ENCODE results near the gene GEMIN7.

GEMIN7 gene

GRCh38 chr19:45076029-45076850 lies 2.8 kb upstream of the GEMIN7 start, which contains the start of gene ZNF296:
TSS of gene ZNF296 (minus strand) at chr19:45076478. CDS start at chr19:45076373, 105 bp downstream.
- peak within 1 kb of the TSS; percentile 52 to 57 for H3K4me3 ChIP-seq
- peak; percentile 73 to 86 for DNase-seq
- H3K9me3 ChIP-seq: no peaks in the 10 kb centered on the region
- TF ChIP-seq CTCF (IDR thresholded peaks at IDR 0.05): no peak
- H3K27me3 ChIP-seq: no peaks in the 10 kb centered on the region
- H3K4me1 ChIP-seq: peaks cover 0 to 63% (median 29%) of the 10 kb centered on the region in 4 donors
- peak within 1 kb of the TSS; percentile 27 to 66 for H3K27ac ChIP-seq
- intact Hi-C loops (cut with DNase I; ENCODE audit: low total_unique reads): no loop called here
- H3K36me3 ChIP-seq: peaks cover 0 to 12% (median under 1%) of the 10 kb centered on the region in 3 donors

DNA sequence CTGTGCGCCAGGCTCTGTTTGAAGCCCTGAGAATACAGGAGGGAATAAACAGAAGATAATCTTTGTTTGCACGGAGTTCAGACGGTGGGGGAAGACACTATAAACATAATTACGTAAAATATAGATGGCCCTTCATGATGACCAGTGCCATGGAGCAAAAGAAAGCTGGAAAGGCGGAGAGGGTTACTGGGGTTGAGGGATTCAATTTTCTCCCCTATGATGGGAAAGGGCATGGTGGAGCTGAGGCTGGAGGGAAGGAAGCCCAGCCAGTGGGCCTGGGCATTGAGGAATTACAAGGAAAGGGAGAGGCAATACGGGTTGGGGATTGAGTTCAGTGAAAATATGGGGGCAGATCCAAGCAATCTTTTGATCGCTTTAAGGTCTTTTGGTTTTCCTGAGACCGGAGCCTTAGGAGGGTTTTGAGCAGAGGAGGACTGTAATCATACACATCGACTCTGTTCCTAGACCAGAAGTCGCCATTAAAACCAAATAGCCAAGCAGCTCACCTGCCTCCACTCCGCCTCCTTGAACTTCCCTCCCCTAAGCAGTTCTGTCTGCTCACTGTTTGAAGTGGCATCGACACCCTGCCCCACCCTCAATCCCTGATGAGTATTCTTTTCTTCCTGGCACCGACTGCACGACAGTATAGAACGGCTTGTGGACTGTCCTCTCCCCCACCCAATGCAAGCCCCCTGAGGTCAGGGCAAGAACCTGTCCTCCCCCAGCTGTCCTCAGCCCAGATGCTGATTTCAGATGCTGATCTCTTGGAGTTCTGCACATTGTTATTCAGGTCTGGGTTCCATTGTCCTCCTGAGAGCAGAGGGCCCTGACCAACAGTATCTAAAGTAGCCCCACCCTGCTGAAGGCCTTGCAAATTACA lies 2.0 kb upstream of the GEMIN7 start:
- intact Hi-C loops (cut with DNase I; ENCODE audit: low total_unique reads): no loop called here
- peaks cover 0 to 11% (median 4%) of the 10 kb centered on the region in 3 donors for H3K36me3 ChIP-seq
- DNase-seq: no peak
- H3K4me1 ChIP-seq: peaks cover 0 to 56% (median 29%) of the 10 kb centered on the region in 4 donors
- H3K27me3 ChIP-seq: no peaks in the 10 kb centered on the region
- no peaks in the 10 kb centered on the region for H3K9me3 ChIP-seq
- no peak for TF ChIP-seq CTCF (IDR thresholded peaks at IDR 0.05)
- H3K27ac ChIP-seq: peak overlapping the region; percentile 27 to 66
- peak overlapping the region; percentile 52 to 57 for H3K4me3 ChIP-seq

DNA sequence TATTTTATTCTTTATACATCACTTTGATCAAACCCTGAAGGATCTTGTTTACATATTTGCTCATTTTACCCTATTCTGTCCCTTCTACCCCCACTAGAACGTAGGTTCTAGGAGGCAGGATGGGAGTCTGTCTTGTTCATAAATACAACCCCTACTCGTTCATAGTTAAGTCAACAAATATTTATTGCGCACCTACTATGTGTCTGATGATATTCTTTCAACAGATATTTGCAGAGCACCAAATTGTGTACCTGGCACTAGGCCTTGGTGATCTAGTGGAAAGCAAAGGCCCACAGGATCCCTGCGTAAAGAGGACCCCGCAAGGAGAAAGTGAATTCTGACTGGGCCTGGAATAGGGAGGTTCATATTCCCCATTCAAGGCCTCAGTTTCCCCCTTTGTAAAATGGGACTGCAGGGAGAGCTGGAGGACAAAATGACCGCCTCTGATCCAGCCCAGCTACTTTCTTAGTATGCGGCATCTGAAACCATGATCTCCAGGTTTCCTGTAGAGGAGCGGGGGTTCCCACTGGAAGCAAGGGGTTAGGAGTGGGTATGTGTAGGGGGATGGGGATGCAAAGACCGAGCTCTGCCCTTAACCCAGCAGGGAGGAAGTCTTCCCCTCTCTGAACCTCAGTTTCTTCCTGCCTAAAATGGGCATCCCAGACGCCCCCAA lies 534 bp upstream of the GEMIN7 start:
- Histone ChIP-seq H3K4me3 (peak overlapping the region; percentile 70 to 93), H3K36me3 (peaks cover 0 to 15% (median 7%) of the 10 kb centered on the region in 3 donors), H3K27me3 (no peaks in the 10 kb centered on the region), H3K27ac (peak overlapping the region; percentile 70 to 71), H3K9me3 (no peaks in the 10 kb centered on the region), H3K4me1 (peaks cover 0 to 54% (median 29%) of the 10 kb centered on the region in 4 donors)
- TF ChIP-seq CTCF (IDR thresholded peaks at IDR 0.05): no peak
- DNase-seq: no peak
- intact Hi-C loops (cut with DNase I; ENCODE audit: low total_unique reads): no loop called here

DNA sequence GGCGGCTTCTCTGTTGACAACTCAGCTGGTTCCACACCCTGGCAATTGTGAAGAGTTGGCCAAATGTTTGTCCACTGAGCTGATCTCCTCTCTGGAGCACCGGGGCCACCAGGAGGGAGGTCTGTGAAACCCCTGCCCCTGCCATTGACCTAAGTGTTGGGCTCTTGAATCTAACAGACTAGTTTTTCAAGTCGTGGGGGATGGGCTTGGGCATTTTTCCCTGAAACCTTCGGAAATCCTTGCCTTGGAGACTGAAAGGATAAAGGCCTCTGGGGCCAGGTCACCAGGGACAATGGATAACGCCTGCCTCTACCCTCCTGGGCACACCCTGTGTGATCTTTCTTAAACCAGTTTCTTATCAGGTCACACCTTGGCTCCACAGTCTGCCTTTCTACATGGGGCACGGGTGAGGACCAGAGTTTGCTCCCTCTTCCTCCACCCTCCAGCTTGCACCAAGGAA lies 881 bp downstream of the GEMIN7 start:
- Histone ChIP-seq H3K9me3 (no peaks in the 10 kb centered on the region), H3K27ac (peak overlapping the region in 1 of 2 donors; percentile 70), H3K27me3 (no peaks in the 10 kb centered on the region), H3K4me1 (peaks cover 0 to 48% (median 29%) of the 10 kb centered on the region in 4 donors), H3K4me3 (peak overlapping the region; percentile 70 to 93), H3K36me3 (peaks cover 0 to 21% (median 7%) of the 10 kb centered on the region in 3 donors)
- no peak for DNase-seq
- intact Hi-C loops (cut with DNase I; ENCODE audit: low total_unique reads): no loop called here
- TF ChIP-seq CTCF (IDR thresholded peaks at IDR 0.05): no peak

DNA sequence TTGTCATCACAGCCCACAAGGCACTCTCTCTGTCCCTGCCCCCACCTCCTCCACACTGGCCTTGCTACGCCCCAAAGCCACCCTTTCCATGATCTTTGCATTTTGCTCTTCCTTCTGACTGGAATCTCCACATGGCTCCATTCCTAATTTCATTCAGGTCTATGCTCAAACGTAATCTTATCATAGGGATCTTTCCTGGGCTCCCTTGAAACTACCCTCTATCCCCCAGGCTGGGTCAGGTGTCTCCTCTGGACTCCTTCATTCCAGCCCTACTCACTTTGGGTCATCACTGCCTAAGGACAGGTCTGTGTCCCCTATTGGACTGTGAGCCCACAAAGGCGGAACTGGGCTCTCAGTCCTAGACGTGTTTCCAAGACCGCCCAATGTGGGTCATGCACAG lies 3.1 kb downstream of the GEMIN7 start:
- H3K27ac ChIP-seq: no peak overlapping the region
- no peaks in the 10 kb centered on the region for H3K9me3 ChIP-seq
- H3K36me3 ChIP-seq: peaks cover 0 to 29% (median 12%) of the 10 kb centered on the region in 3 donors
- intact Hi-C loops (cut with DNase I; ENCODE audit: low total_unique reads): no loop called here
- no peak overlapping the region for H3K4me3 ChIP-seq
- no peak for TF ChIP-seq CTCF (IDR thresholded peaks at IDR 0.05)
- H3K4me1 ChIP-seq: peaks cover 0 to 27% (median 19%) of the 10 kb centered on the region in 4 donors
- H3K27me3 ChIP-seq: no peaks in the 10 kb centered on the region
- no peak for DNase-seq
